ENCODE data around the gene ZNF771.

ZNF771 gene

GRCh38 chr16:30464078-30464477 is 56.7 kb downstream of the ZNF771 start:
- DNase-seq (ENCODE audit: low read depth, low spot score), result no peak
